GM18508 (cell line): Measurements from ENCODE around the gene CCNK.

ENCODE experiments used
- ATAC-seq: cut with Tn5 transposase; IDR thresholded peaks from one replicate; pipeline ENCODE4 v1.9.1; 2021; ENCODE audit warnings: moderate number of reproducible peaks; ENCODE audit not compliant: insufficient read depth, unreplicated experiment

The CCNK gene

GRCh38 chr14:99503848-99504453 is 22.7 kb downstream of the CCNK start:
- ATAC-seq = no peak

- no peak for ATAC-seq
These were observed 23.9 kb downstream of the CCNK start for GRCh38 chr14:99505089-99505488.

GRCh38 chr14:99506276-99506675 is 25.1 kb downstream of the CCNK start:
- ATAC-seq = no peak

GRCh38 chr14:99507860-99508640 is 26.8 kb downstream of the CCNK start:
- ATAC-seq = no peak

GRCh38 chr14:99508896-99509629 is 27.9 kb downstream of the CCNK start:
- ATAC-seq = no peak

GRCh38 chr14:99509871-99510555 is 28.8 kb downstream of the CCNK start:
- no peak for ATAC-seq

GRCh38 chr14:99510556-99511139 is 29.4 kb downstream of the CCNK start:
- no peak for ATAC-seq

- ATAC-seq = no peak
These were observed 30.4 kb downstream of the CCNK start for GRCh38 chr14:99511421-99512109.

- no peak for ATAC-seq
These were observed 30.9 kb downstream of the CCNK start for GRCh38 chr14:99512110-99512449.

GRCh38 chr14:99512571-99513182 is 31.5 kb downstream of the CCNK start:
- no peak for ATAC-seq

- ATAC-seq = no peak
These were observed 32.0 kb downstream of the CCNK start for GRCh38 chr14:99513183-99513694.

GRCh38 chr14:99513946-99514551 is 32.8 kb downstream of the CCNK start:
- no peak for ATAC-seq

- ATAC-seq = no peak
These were observed 33.5 kb downstream of the CCNK start for GRCh38 chr14:99514552-99515300.

GRCh38 chr14:99515301-99516155 is 34.3 kb downstream of the CCNK start:
- no peak for ATAC-seq

- ATAC-seq = no peak
These were observed 35.1 kb downstream of the CCNK start for GRCh38 chr14:99516156-99516870.

GRCh38 chr14:99516871-99517642 is 35.8 kb downstream of the CCNK start:
- no peak for ATAC-seq
